Ishikawa (cell line): Measurements from ENCODE around the gene CCDC141.
A peak's percentile ranks its signal among the peaks of the same experiment; 100 is the strongest.

Experiments used
- CEBPB ChIP-seq: IDR thresholded peaks from 2 replicates; pipeline ENCODE4 v1.6.1; 2012
- CREB1 ChIP-seq: IDR thresholded peaks from 2 replicates; pipeline ENCODE4 v1.6.1; 2012; ENCODE audit warnings: low read depth
- EGR1 ChIP-seq: IDR thresholded peaks from 2 replicates; pipeline ENCODE4 v1.6.1; 2012
- EP300 ChIP-seq: IDR thresholded peaks from 2 replicates; pipeline ENCODE4 v1.6.1; 2012; ENCODE audit warnings: borderline replicate concordance
- FOXM1 ChIP-seq: IDR thresholded peaks from 2 replicates; pipeline ENCODE4 v1.6.1; 2012; ENCODE audit warnings: low read depth, borderline replicate concordance
- NFIC ChIP-seq: IDR thresholded peaks from 2 replicates; pipeline ENCODE4 v1.6.1; 2012
- RAD21 ChIP-seq: IDR thresholded peaks from 2 replicates; pipeline ENCODE4 v1.6.1; 2012; ENCODE audit warnings: low read depth
- TAF1 ChIP-seq: IDR thresholded peaks from 2 replicates; pipeline ENCODE4 v1.6.1; 2012; ENCODE audit warnings: low read depth, mild to moderate bottlenecking
- TCF12 ChIP-seq: IDR thresholded peaks from 2 replicates; pipeline ENCODE4 v1.6.1; 2012; ENCODE audit warnings: low read depth
- TEAD4 ChIP-seq: IDR thresholded peaks from 2 replicates; pipeline ENCODE4 v1.6.1; 2012
- YY1 ChIP-seq: IDR thresholded peaks from 2 replicates; pipeline ENCODE4 v1.6.1; 2012; ENCODE audit warnings: low read depth
- ZBTB7A ChIP-seq: IDR thresholded peaks from 2 replicates; pipeline ENCODE4 v1.6.1; 2012; ENCODE audit warnings: low read depth
- TF ChIP-seq, protein P1 (sequence below): IDR thresholded peaks from 2 replicates; pipeline ENCODE4 v1.6.1; 2012; ENCODE audit warnings: low read depth, mild to moderate bottlenecking
- TF ChIP-seq, protein P2 (sequence below): IDR thresholded peaks from 2 replicates; pipeline ENCODE4 v1.6.1; 2012
- TF ChIP-seq, protein P3 (sequence below): IDR thresholded peaks from 2 replicates; pipeline ENCODE4 v1.6.1; 2012

Gene CCDC141

DNA sequence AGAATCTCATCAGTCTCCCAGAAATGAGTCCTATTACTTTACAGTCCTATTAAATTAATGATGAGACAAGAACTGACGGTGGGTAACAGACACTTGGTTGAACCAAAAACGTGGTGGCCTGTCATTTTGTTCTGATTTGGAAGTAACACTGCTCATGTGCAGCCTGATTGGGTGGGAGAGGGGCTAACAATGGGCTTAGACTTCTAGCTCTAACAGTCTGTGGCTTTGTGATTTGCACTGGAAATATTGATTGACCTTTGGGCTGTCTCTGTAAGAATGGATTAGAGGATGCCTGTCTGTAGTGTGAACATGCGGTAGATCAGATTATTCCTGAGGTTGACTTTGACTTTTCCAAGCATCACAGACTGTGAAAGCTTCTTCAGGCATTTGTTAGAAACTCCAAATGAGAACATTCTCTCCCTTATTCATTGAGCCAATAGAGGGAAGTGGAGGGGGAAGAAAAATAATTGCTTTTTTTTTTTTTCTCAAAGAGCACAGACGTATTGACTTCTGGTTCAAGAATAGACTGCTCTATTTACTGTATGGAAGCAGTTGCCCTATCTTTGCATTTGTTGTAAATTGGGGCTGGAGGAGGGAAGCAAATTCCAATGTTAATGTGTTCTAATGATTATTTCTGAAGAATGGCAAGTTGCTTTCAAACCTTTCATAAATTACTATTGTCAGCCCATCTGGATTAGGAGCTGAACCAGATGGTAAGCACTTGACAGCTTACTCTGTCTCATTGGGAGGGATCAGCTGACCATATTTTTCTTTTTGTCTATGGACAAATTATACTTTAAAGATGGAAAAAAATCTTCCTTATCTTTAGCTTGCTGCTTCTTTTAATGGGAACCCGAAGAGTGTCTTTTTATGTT is 156.9 kb downstream of the CCDC141 start:
- TF ChIP-seq, protein P1, sequence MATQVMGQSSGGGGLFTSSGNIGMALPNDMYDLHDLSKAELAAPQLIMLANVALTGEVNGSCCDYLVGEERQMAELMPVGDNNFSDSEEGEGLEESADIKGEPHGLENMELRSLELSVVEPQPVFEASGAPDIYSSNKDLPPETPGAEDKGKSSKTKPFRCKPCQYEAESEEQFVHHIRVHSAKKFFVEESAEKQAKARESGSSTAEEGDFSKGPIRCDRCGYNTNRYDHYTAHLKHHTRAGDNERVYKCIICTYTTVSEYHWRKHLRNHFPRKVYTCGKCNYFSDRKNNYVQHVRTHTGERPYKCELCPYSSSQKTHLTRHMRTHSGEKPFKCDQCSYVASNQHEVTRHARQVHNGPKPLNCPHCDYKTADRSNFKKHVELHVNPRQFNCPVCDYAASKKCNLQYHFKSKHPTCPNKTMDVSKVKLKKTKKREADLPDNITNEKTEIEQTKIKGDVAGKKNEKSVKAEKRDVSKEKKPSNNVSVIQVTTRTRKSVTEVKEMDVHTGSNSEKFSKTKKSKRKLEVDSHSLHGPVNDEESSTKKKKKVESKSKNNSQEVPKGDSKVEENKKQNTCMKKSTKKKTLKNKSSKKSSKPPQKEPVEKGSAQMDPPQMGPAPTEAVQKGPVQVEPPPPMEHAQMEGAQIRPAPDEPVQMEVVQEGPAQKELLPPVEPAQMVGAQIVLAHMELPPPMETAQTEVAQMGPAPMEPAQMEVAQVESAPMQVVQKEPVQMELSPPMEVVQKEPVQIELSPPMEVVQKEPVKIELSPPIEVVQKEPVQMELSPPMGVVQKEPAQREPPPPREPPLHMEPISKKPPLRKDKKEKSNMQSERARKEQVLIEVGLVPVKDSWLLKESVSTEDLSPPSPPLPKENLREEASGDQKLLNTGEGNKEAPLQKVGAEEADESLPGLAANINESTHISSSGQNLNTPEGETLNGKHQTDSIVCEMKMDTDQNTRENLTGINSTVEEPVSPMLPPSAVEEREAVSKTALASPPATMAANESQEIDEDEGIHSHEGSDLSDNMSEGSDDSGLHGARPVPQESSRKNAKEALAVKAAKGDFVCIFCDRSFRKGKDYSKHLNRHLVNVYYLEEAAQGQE: no peak
- TF ChIP-seq NFIC (no peak), RAD21 (no peak), EGR1 (no peak), ZBTB7A (no peak), YY1 (no peak), TAF1 (no peak), EP300 (no peak), FOXM1 (no peak), CEBPB (no peak), CREB1 (no peak), TCF12 (no peak), TEAD4 (no peak)
- TF ChIP-seq, protein P2, sequence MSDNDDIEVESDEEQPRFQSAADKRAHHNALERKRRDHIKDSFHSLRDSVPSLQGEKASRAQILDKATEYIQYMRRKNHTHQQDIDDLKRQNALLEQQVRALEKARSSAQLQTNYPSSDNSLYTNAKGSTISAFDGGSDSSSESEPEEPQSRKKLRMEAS: no peak
- TF ChIP-seq, protein P3, sequence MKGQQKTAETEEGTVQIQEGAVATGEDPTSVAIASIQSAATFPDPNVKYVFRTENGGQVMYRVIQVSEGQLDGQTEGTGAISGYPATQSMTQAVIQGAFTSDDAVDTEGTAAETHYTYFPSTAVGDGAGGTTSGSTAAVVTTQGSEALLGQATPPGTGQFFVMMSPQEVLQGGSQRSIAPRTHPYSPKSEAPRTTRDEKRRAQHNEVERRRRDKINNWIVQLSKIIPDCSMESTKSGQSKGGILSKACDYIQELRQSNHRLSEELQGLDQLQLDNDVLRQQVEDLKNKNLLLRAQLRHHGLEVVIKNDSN: no peak

DNA sequence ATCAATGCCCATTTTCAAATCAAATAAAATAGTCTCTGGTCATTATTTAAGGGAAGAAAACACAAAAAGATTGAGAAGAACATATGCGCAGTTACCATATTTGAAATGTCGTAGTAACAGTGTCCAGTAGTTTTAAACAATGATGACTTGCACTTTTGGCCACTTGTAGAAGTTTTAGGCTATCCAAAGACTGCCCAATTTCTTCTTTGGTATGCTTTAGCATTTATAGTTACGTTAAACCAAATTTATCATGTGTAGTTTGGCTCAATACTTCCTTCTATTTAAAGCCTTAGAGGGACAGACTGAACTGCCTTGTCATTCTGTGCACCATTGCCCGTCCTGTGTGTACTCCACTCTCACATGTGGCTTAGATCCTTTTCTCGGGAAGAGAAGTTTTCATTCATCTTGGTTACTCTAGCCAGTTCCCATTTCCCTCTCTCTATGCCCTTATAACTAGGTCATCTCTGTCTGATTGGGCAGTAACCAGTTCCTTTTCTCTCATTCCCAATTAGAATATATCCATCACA is 157.9 kb downstream of the CCDC141 start:
- TF ChIP-seq EGR1 (no peak), TCF12 (no peak), TAF1 (no peak), TEAD4 (no peak), EP300 (no peak), YY1 (no peak), ZBTB7A (no peak), FOXM1 (no peak)
- TF ChIP-seq, protein P2: no peak
- TF ChIP-seq, protein P1: no peak

DNA sequence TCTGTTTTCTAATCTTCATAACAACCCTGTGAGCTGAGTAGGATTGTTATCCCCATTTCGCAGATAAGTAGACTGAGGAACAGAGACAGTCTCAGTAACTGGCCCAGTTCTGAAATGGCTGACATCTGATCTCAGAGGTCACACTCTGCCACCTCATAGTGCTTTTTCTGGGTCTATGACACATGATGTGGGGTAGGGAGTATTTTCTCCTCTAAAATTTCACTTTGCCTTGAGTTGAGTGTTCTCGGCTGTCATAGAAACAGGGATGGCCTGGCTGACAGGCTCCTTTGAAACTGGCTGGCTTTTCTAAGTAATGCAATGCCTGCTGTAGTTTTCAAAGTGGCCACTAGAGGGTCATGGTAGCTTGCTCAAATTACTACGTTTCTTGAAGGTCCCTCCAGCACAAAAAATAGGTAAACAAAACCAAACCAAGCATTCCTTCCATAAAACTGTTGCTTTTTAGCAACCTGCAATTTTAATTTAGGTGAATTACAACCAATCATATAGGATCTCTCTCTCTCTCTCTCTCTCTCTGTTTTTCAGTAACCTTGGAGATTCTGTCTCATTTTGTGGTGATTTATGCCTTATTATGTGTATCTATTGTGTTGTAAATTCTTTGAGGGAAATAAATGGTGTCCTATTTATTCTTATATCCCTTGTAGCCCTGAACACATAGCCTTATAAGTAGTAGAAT is 158.5 kb downstream of the CCDC141 start:
- TF ChIP-seq, protein P3: no peak
- TF ChIP-seq RAD21: peak; percentile 67

DNA sequence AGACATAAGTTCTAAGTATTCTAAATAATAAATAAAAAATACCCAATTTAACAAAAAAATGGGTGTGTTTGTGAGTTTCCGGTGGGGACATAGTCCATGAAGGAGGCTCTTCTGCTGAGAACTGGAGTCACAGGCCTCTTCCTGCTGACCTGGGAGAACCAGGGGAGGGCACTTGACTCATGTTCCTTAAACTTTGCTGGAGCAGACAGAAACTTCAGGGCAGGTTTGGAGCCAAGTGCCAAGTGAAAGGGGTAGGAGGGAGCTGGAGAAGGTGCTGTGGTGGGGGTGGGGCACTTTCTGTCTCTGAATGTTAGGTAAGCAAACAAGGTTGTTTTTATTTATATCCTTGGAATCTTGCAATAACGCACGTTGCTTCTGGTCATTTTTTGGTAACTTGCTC is 163.9 kb downstream of the CCDC141 start:
- TF ChIP-seq, protein P3: no peak
- TF ChIP-seq RAD21 (no peak), EP300 (no peak), FOXM1 (no peak), ZBTB7A (no peak), CREB1 (no peak), TCF12 (no peak), YY1 (no peak), NFIC (no peak), CEBPB (no peak), EGR1 (no peak), TAF1 (no peak), TEAD4 (no peak)
- TF ChIP-seq, protein P1: no peak
- TF ChIP-seq, protein P2: no peak
